ENCODE measurements around the gene ZNF563. TPM values are rescaled to one million over a fixed set of nuclear protein-coding genes. Genes with fewer than 3 reads are reported as not detected.

Gene ZNF563
- total and polyA plus RNA-seq, 10 of the 15 experiments (the other 5 are each of a cell fraction or from before 2014, with no cell fraction given): 1.7 to 6.4 (median 2.8) TPM

GRCh38 chr19:12365236-12366162 lies 32.1 kb upstream of the ZNF563 start, which contains the start of gene ZNF442 (continued):
- TF ChIP-seq ZNF687 (IDR thresholded peaks at IDR 0.05) (no peak), ELK1 (IDR thresholded peaks at IDR 0.05; ENCODE audit: low read depth, low read length) (no peak), TCF7 (IDR thresholded peaks at IDR 0.05; ENCODE audit: borderline replicate concordance) (no peak), NR2F1 (conservative IDR thresholded peaks at IDR 0.05) (no peak), CHD4 (IDR thresholded peaks at IDR 0.05) (no peak), POLR2A (IDR thresholded peaks at IDR 0.05; ENCODE audit: low read depth, low read length) (peak; percentile 96), CREM (IDR thresholded peaks at IDR 0.05; ENCODE audit: low read depth) (no peak), TAF1 (IDR thresholded peaks at IDR 0.05; ENCODE audit: borderline replicate concordance, low read depth, low read length) (peak; percentile 78; the same call in 1 of the 2 replicates), ETV6 (conservative IDR thresholded peaks at IDR 0.05 in 1 of 2, IDR thresholded peaks at IDR 0.05 in 1 of 2; ENCODE audit: borderline replicate concordance in 1 of 2, low read depth in 1 of 2) (no peak), CBX5 (IDR thresholded peaks at IDR 0.05; ENCODE audit: low read depth) (no peak), ESRRA (IDR thresholded peaks at IDR 0.05; ENCODE audit: low read length) (no peak), RUNX3 (IDR thresholded peaks at IDR 0.05; ENCODE audit: low read length) (peak; percentile 65), USF2 (IDR thresholded peaks at IDR 0.05; ENCODE audit: borderline replicate concordance, low read depth, low read length) (no peak), MEF2B (IDR thresholded peaks at IDR 0.05; ENCODE audit: partially characterized antibody, poor library complexity, severe bottlenecking) (peak; percentile 61), ATF7 (IDR thresholded peaks at IDR 0.05; ENCODE audit: low read depth) (no peak), CUX1 (IDR thresholded peaks at IDR 0.05; ENCODE audit: insufficient replicate concordance, low read depth, low read length) (no peak)

All from GM12878 (cell line).